K562 (cell line): ENCODE results near the gene UQCR11. TPM values are rescaled to one million over a fixed set of nuclear protein-coding genes. Genes with fewer than 3 reads are reported as not detected.
A peak's percentile ranks its signal among the peaks of the same experiment; 100 is the strongest.

Experiments used
- ATAC-seq: fragments of 200-7000 bp; cut with Tn5 transposase; 3 replicates; pipeline ENCODE4 v1.9.1; 2020; ENCODE audit warnings: moderate library complexity
- BruUV-seq: library from RNA; stranded (reverse); fragments of 400-500 nt; replicated peaks from 2 replicates; lab custom pipeline; 2021; lab: Mats Ljungman, UMichigan
- CTCF ChIA-PET: fragments of 300-600 bp; formaldehyde crosslinking; extraction: SDS; loops from one replicate; lab custom pipeline; 2021; ENCODE audit warnings: low intra/inter-chr PET ratio; lab: Yijun Ruan, JAX
- POLR2A ChIA-PET: fragments of 300-600, 350-650 bp; sonication (Branson Sonifier 250); formaldehyde crosslinking; extraction: SDS; loops from one replicate; lab custom pipeline; 2021; ENCODE audit warnings: antibody characterized with exemption, inconsistent platforms; lab: Yijun Ruan, JAX
- DNase-seq, 4 experiments: peaks; one replicate each; pipeline versions ENCODE4 v3.0.0 to v3.0.0-alpha.2; 2011 to 2018; ENCODE audit warnings: low spot score in 3 of 4, mixed read lengths in 3 of 4; ENCODE audit errors: extremely low read depth in 1 of 4
- FAIRE-seq: peaks from 2 replicates; lab custom pipeline; 2011; peaks lifted over from hg19 to GRCh38; lab: Jason Lieb, UNC
- H2AFZ ChIP-seq: 2 replicates; pipeline ENCODE4 v1.6.0; 2011; ENCODE audit warnings: low read depth, low read length, control low read depth, inconsistent platforms
- H3K27ac ChIP-seq: fragments of 200-600 bp; 3 replicates; pipeline ENCODE4 v1.8.0; 2011; ENCODE audit warnings: low read depth, mild to moderate bottlenecking, control low read depth, inconsistent platforms, low read length, moderate library complexity, mixed read lengths; ENCODE audit errors: extremely low read depth
- H3K27me3 ChIP-seq, 2 experiments: fragments of 300-600 bp in 1 of 2; 2 replicates in 1 of 2; 3 replicates in 1 of 2; pipeline versions ENCODE4 v1.6.0 to v1.8.0; 2011; ENCODE audit warnings: inconsistent platforms in 2 of 2, low read length in 2 of 2, mild to moderate bottlenecking in 1 of 2, mixed read lengths in 1 of 2, moderate library complexity in 1 of 2; ENCODE audit not compliant: control insufficient read depth in 2 of 2, insufficient read depth in 2 of 2
- H3K36me3 ChIP-seq: fragments of 300-600 bp; 3 replicates; pipeline ENCODE4 v1.8.0; 2011; ENCODE audit warnings: mild to moderate bottlenecking, low read length, inconsistent platforms; ENCODE audit not compliant: control insufficient read depth, insufficient read depth
- H3K4me1 ChIP-seq, 2 experiments: fragments of 200-600 bp in 1 of 2; replicated peaks in 1 of 2; 2 replicates in 1 of 2; 3 replicates in 1 of 2; pipeline versions ENCODE4 v1.5.1 to v1.8.0; 2011; ENCODE audit warnings: inconsistent platforms in 2 of 2, low read length in 2 of 2, mild to moderate bottlenecking in 1 of 2, mixed read lengths in 1 of 2, moderate library complexity in 1 of 2; ENCODE audit not compliant: control insufficient read depth in 2 of 2, insufficient read depth in 2 of 2
- H3K4me2 ChIP-seq: 2 replicates; pipeline ENCODE4 v1.6.1; 2011; ENCODE audit warnings: low read length, control low read depth, inconsistent platforms, mixed read lengths; ENCODE audit not compliant: insufficient read depth
- H3K4me3 ChIP-seq: fragments of 200-600 bp; sonication (generic), shearing (Covaris generic); 2 replicates; pipeline ENCODE4 v1.5.1; 2016; ENCODE audit warnings: control low read depth, inconsistent platforms
- H3K79me2 ChIP-seq: fragments of 200-600 bp; 3 replicates; pipeline ENCODE4 v1.8.0; 2011; ENCODE audit warnings: low read length, inconsistent platforms; ENCODE audit not compliant: control insufficient read depth, insufficient read depth
- H3K9ac ChIP-seq, 2 experiments: 2 replicates each; pipeline versions ENCODE4 v1.6.0 to v1.6.1; 2011; ENCODE audit warnings: low read depth in 2 of 2, low read length in 2 of 2, control low read depth in 1 of 2, inconsistent platforms in 1 of 2, mild to moderate bottlenecking in 1 of 2, mixed read lengths in 1 of 2; ENCODE audit not compliant: insufficient read depth in 1 of 2
- H3K9me1 ChIP-seq: one replicate; pipeline ENCODE4 v1.6.0; 2011; ENCODE audit warnings: inconsistent platforms, mild to moderate bottlenecking, low read length, moderate library complexity; ENCODE audit not compliant: control insufficient read depth, insufficient read depth
- H3K9me3 ChIP-seq: replicated peaks from 2 replicates; pipeline ENCODE4 v1.5.1; 2011; ENCODE audit warnings: low read depth, low read length, inconsistent platforms; ENCODE audit not compliant: control insufficient read depth, insufficient read depth
- H4K20me1 ChIP-seq: replicated peaks from 2 replicates; pipeline ENCODE4 v1.6.1; 2011; ENCODE audit warnings: low read length, inconsistent platforms, mixed read lengths; ENCODE audit not compliant: control insufficient read depth, insufficient read depth
- EWSR1 ChIP-seq: fragments of 450-650 bp; IDR thresholded peaks from 2 replicates; pipeline ENCODE4 v1.6.1; 2018; ENCODE audit warnings: borderline replicate concordance, mild to moderate bottlenecking, low read depth, moderate library complexity; ENCODE audit not compliant: partially characterized antibody
- JUN ChIP-seq, 2 experiments: sonication (generic) in 1 of 2; formaldehyde crosslinking in 1 of 2; IDR thresholded peaks; 2 replicates each; pipeline versions ENCODE4 v1.6.1 to v1.8.0; 2012 to 2022; ENCODE audit warnings: borderline replicate concordance in 2 of 2, mild to moderate bottlenecking in 2 of 2, improper control_type of control experiment in 1 of 2, low read depth in 1 of 2, low read length in 1 of 2, missing genetic modification reagents in 1 of 2
- MED1 ChIP-seq: sonication (generic); formaldehyde crosslinking; IDR thresholded peaks from 2 replicates; pipeline ENCODE4 v1.8.1; 2023; ENCODE audit warnings: missing genetic modification reagents, borderline replicate concordance
- MYNN ChIP-seq, 2 experiments: sonication (generic); formaldehyde crosslinking in 1 of 2; IDR thresholded peaks; 2 replicates each; pipeline versions ENCODE4 v1.5.0 to v1.6.1; 2016 to 2020; ENCODE audit warnings: antibody characterized with exemption in 1 of 2, missing genetic modification reagents in 1 of 2
- NCOA6 ChIP-seq: fragments of 450-650 bp; IDR thresholded peaks from 2 replicates; pipeline ENCODE4 v1.6.1; 2017; ENCODE audit warnings: mild to moderate bottlenecking
- POLR2A ChIP-seq: fragments of 450-650 bp; conservative IDR thresholded peaks from 2 replicates; pipeline ENCODE4 v1.6.1; 2016
- POLR2B ChIP-seq: fragments of 450-650 bp; IDR thresholded peaks from 2 replicates; pipeline ENCODE4 v1.6.1; 2018; ENCODE audit warnings: low read depth; ENCODE audit not compliant: partially characterized antibody
- POLR2G ChIP-seq: fragments of 200-400 bp; formaldehyde crosslinking; IDR thresholded peaks from 2 replicates; pipeline ENCODE4 v1.6.1; 2017; ENCODE audit warnings: low read depth, mild to moderate bottlenecking, antibody characterized with exemption, low read length, moderate library complexity
- SUPT5H ChIP-seq: fragments of 450-650 bp; IDR thresholded peaks from 2 replicates; pipeline ENCODE4 v1.6.1; 2016
- WGBS: fragments of 100-300 bp; shearing (Covaris generic); methylation state at CpG from one replicate; pipeline ENCODE4 v1.1.6; 2016; ENCODE audit warnings: low coverage, mixed read lengths; ENCODE audit not compliant: insufficient coverage; ENCODE audit errors: missing lambda C conversion rate; 5-methylcytosine and 5-hydroxymethylcytosine counted together
- in situ Hi-C: fragments of 300-500 bp; cut with MboI; formaldehyde crosslinking; loops from 4 replicates; pipeline ENCODE4 v1.15.0; 2018; ENCODE audit warnings: inconsistent platforms, mixed read lengths
- intact Hi-C: fragments of 100-400 bp; cut with micrococcal nuclease; formaldehyde crosslinking; loops from 2 replicates; pipeline ENCODE4 v1.14.2; 2022
- polyA plus RNA-seq, 8 experiments: library from polyadenylated mRNA; depleted of rRNA in 4 of 8; stranded (reverse) in 5 of 8; unstranded in 3 of 8; fragments of >200 nt; fragmentation: Nextera tagmentation in 2 of 8; fragmentation: Illumina TruSeq in 1 of 8; extraction: Ambion mirVana in 2 of 8; extraction: Trizol in 1 of 8; gene quantifications; 2 replicates each; pipeline versions ENCODE4 v1.2.1 to v1.2.3, GENCODE V29; 2011 to 2014; ENCODE audit warnings: inconsistent platforms in 1 of 8, missing spikeins in 1 of 8
- total RNA-seq, 7 experiments: library from RNA; depleted of rRNA in 6 of 7; stranded (reverse); fragments of >200 nt in 6 of 7; fragmentation: Illumina TruSeq in 2 of 7; extraction: Trizol in 2 of 7; gene quantifications; 2 replicates each; pipeline versions ENCODE4 v1.2.1 to v1.2.3, GENCODE V29; 2011 to 2021; ENCODE audit warnings: low replicate concordance in 1 of 7

The UQCR11 gene
- total and polyA plus RNA-seq, 9 of the 15 experiments (the other 6 are each of a cell fraction or from before 2014, with no cell fraction given), result 57.6 to 394 (median 259) TPM

DNA sequence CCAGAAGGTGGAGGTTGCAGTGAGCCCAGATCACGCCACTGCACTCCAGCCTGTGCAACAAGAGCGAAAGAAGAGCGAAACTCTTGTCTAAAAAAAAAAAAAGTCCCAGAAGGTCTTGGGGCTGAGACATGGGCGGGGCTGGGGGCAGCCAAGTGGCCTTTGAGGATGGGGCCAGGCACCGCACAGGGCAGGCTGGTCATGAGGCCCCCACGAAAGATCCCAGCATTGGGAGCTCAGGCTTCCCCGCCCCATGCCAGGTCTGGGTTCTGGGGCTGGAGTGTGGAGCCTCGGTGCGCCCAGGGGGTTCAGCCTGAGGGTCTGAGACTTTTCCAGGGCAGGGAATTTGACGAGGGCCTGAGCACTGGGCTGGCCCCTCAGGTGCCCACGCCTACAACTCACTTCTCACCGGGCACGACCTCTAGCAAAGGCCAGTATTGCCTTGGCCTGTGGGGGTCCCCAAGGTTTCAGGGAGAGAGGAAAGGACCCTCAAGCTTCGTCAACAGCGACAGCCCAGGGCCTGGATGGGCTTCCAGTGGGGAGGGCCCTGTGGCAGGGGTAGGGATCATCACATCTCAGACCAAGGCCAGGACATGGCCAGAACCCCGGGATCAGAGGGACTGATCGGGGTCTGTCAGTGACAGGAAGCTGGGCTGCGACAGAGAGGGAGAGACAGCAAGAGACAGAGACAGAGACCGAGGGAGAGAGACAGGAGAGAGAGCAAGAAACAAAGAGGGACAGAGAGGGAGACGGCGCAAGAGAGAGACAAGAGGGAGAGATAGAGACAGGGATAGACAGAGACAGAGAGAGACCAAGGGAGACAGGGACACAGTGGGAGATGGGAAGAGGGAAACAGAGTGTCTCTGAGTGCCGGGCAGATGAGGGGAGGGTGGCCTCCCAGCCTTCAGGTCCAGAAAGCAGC, 29.7 kb downstream of the UQCR11 start:
- WGBS, result 71% methylated on average over 17 of the region's 22 CpGs
- Histone ChIP-seq H3K79me2 (no peaks in the 10 kb centered on the region), H3K27me3 (no peaks in the 10 kb centered on the region), H3K9me1 (no peaks in the 10 kb centered on the region), H3K4me2 (no peak overlapping the region), H2AFZ (no peak overlapping the region), H3K9ac (peak overlapping the region in 1 of 2 experiments; percentile 33; a peak in 2 of 4 replicates), H3K36me3 (peaks cover 41% of the 10 kb centered on the region; the same call in 1 of the 3 replicates)
- CTCF ChIA-PET, result no interaction called here
- POLR2A ChIA-PET, result interaction anchor here (0.6 to 4.0 kb wide), 2 partner anchors 15 to 123 kb away, joined by 3 to 40 read pairs; partner anchors contain the start of gene MBD3
- FAIRE-seq (no peak), ATAC-seq (peak; percentile 22), DNase-seq (peak in 1 of 4 experiments; percentile 7)
- in situ Hi-C loops, result no loop called here
- intact Hi-C loops, result no loop called here
- no TSS peak for BruUV-seq
- peak; percentile 63 for TF ChIP-seq SUPT5H
- no peak for TF ChIP-seq EWSR1
- TF ChIP-seq POLR2B, result peak; percentile 45
- TF ChIP-seq POLR2G, result peak; percentile 22; the same call in 1 of the 2 replicates
- no peak for TF ChIP-seq NCOA6
- peak; percentile 59 for TF ChIP-seq POLR2A
- TF ChIP-seq JUN (IDR thresholded peaks at IDR 0.05; ENCODE audit: borderline replicate concordance, low read depth, low read length), result no peak
- TF ChIP-seq JUN (CRISPR knock-in tag; IDR thresholded peaks at IDR 0.05; ENCODE audit: borderline replicate concordance), result no peak
- no peak for TF ChIP-seq MED1 (CRISPR knock-in tag)
- TF ChIP-seq MYNN (IDR thresholded peaks at IDR 0.05), result peak; percentile 68; the same call in 1 of the 2 replicates
- TF ChIP-seq MYNN (CRISPR knock-in tag; IDR thresholded peaks at IDR 0.05), result no peak
- TF ChIP-seq, all 486 proteins: peak for 5
- H3K4me3 ChIP-seq, result no peak overlapping the region
- H3K27ac ChIP-seq, result no peak overlapping the region
- peaks cover 7 to 47% of the 10 kb centered on the region in 2 experiments; a peak in 3 of 5 replicates for H3K4me1 ChIP-seq
- no peaks in the 10 kb centered on the region for H3K9me3 ChIP-seq
- no peaks in the 10 kb centered on the region; the same call in 1 of the 2 replicates for H4K20me1 ChIP-seq
